Esophagus muscularis mucosa (tissue), 3 donors: Measurements from ENCODE around the gene DAAM2.

Experiments
- POLR2A ChIP-seq: fragments of 450-650 bp; IDR thresholded peaks from one replicate; pipeline ENCODE4 v1.6.1; 2017; ENCODE audit warnings: antibody characterized with exemption, moderate library complexity, mild to moderate bottlenecking, low read depth
- TF ChIP-seq, protein P1 (sequence below), 3 experiments: fragments of 200-600 bp in 2 of 3; fragments of 450-650 bp in 1 of 3; sonication (generic) in 2 of 3; IDR thresholded peaks; one replicate each; pipeline ENCODE4 v1.5.1; 2017 to 2019; ENCODE audit warnings: antibody characterized with exemption in 3 of 3, mild to moderate bottlenecking in 2 of 3, moderate library complexity in 1 of 3

- TF ChIP-seq, protein P1, sequence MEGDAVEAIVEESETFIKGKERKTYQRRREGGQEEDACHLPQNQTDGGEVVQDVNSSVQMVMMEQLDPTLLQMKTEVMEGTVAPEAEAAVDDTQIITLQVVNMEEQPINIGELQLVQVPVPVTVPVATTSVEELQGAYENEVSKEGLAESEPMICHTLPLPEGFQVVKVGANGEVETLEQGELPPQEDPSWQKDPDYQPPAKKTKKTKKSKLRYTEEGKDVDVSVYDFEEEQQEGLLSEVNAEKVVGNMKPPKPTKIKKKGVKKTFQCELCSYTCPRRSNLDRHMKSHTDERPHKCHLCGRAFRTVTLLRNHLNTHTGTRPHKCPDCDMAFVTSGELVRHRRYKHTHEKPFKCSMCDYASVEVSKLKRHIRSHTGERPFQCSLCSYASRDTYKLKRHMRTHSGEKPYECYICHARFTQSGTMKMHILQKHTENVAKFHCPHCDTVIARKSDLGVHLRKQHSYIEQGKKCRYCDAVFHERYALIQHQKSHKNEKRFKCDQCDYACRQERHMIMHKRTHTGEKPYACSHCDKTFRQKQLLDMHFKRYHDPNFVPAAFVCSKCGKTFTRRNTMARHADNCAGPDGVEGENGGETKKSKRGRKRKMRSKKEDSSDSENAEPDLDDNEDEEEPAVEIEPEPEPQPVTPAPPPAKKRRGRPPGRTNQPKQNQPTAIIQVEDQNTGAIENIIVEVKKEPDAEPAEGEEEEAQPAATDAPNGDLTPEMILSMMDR (IDR thresholded peaks at IDR 0.05): no peak
- no peak for TF ChIP-seq POLR2A
Observed at GRCh38 chr6:39927159-39927558, 135.0 kb downstream of the DAAM2 start.
